H1 (cell line): ENCODE results near the gene GOLIM4. TPM values are rescaled to one million over a fixed set of nuclear protein-coding genes. Genes with fewer than 3 reads are reported as not detected.

Experiments used
- SP1 ChIP-seq: IDR thresholded peaks from 2 replicates; pipeline ENCODE4 v1.6.1; 2011; ENCODE audit warnings: low read depth, low read length
- polyA plus RNA-seq, 7 experiments: library from polyadenylated mRNA; depleted of rRNA in 3 of 7; stranded (reverse) in 5 of 7; unstranded in 2 of 7; fragments of >200 nt in 5 of 7; fragments of 200-250 nt in 2 of 7; gene quantifications; 1 replicate in 5 of 7; 2 replicates in 1 of 7; 4 replicates in 1 of 7; pipeline versions ENCODE4 v1.2.1 to v1.2.3, GENCODE V29; 2011 to 2013; ENCODE audit warnings: missing spikeins in 2 of 7, mixed read lengths in 2 of 7
- total RNA-seq: library from RNA; stranded (reverse); fragmentation: NEBNext Ultra II Directional; extraction: Animal tissue kit (Norgen Biotek cat#: 25700); gene quantifications from 2 replicates; pipeline ENCODE4 v1.2.1, GENCODE V29; 2021

GOLIM4 gene
- total and polyA plus RNA-seq, 2 of the 8 experiments (the other 6 are each of a cell fraction or from before 2014, with no cell fraction given), result 5.6 to 29.7 TPM

GRCh38 chr3:168024537-168024941 is 71.2 kb downstream of the GOLIM4 start (continued):
- no peak for TF ChIP-seq SP1
